Osteoblast (primary cell): ENCODE measurements around the gene CNTNAP3. TPM values are rescaled to one million over a fixed set of nuclear protein-coding genes. Genes with fewer than 3 reads are reported as not detected.
"Not testable (repeated sequence)": the region's sequence is repeated elsewhere in the genome, so short reads cannot be mapped to it uniquely, and the experiment has no call there.

Experiments used
- DNase-seq: peaks from one replicate; pipeline ENCODE4 v3.0.0; 2011; ENCODE audit warnings: low spot score, mixed read lengths; ENCODE audit not compliant: insufficient read length; ENCODE audit errors: missing footprints
- H2AFZ ChIP-seq: 2 replicates; pipeline ENCODE4 v1.6.0; 2011; ENCODE audit warnings: mild to moderate bottlenecking, low read length
- H3K27ac ChIP-seq: 2 replicates; pipeline ENCODE4 v1.5.1; 2011; ENCODE audit warnings: mild to moderate bottlenecking, low read depth, low read length, moderate library complexity
- H3K27me3 ChIP-seq: 2 replicates; pipeline ENCODE4 v1.6.0; 2012; ENCODE audit warnings: mild to moderate bottlenecking, control low read depth, inconsistent platforms, low read length, moderate library complexity; ENCODE audit not compliant: insufficient read depth
- H3K36me3 ChIP-seq: 2 replicates; pipeline ENCODE4 v1.5.1; 2011; ENCODE audit warnings: mild to moderate bottlenecking, low read length, control low read depth, moderate library complexity; ENCODE audit not compliant: insufficient read depth
- H3K4me1 ChIP-seq: 2 replicates; pipeline ENCODE4 v1.5.1; 2011; ENCODE audit warnings: mild to moderate bottlenecking, low read length, control low read depth, moderate library complexity; ENCODE audit not compliant: insufficient read depth
- H3K4me2 ChIP-seq: 2 replicates; pipeline ENCODE4 v1.6.0; 2011; ENCODE audit warnings: mild to moderate bottlenecking, low read length; ENCODE audit not compliant: insufficient read depth
- H3K4me3 ChIP-seq: fragments of 200-600 bp; sonication (generic); 3 replicates; pipeline ENCODE4 v1.5.1; 2012; ENCODE audit warnings: mild to moderate bottlenecking, low read length, inconsistent platforms; ENCODE audit not compliant: insufficient read depth
- H3K79me2 ChIP-seq: 2 replicates; pipeline ENCODE4 v1.6.0; 2012; ENCODE audit warnings: mild to moderate bottlenecking, low read length, control low read depth, inconsistent platforms; ENCODE audit not compliant: insufficient read depth
- H3K9me3 ChIP-seq: 2 replicates; pipeline ENCODE4 v1.5.1; 2011; ENCODE audit warnings: low read depth, low read length, control low read depth
- H4K20me1 ChIP-seq: 2 replicates; pipeline ENCODE4 v1.6.0; 2012; ENCODE audit warnings: mild to moderate bottlenecking, low read length, control low read depth; ENCODE audit not compliant: insufficient read depth
- small RNA-seq: library from RNA; depleted of rRNA; stranded (forward); fragments of <200 nt; gene quantifications from one replicate; pipeline ENCODE3, GENCODE V24; 2012
- total RNA-seq: library from RNA; depleted of rRNA; stranded (reverse); fragments of >200 nt; gene quantifications from 2 replicates; pipeline ENCODE4 v1.2.3, GENCODE V29; 2012

CNTNAP3 gene
- total RNA-seq, 1 donor, result 1.4 TPM

DNA sequence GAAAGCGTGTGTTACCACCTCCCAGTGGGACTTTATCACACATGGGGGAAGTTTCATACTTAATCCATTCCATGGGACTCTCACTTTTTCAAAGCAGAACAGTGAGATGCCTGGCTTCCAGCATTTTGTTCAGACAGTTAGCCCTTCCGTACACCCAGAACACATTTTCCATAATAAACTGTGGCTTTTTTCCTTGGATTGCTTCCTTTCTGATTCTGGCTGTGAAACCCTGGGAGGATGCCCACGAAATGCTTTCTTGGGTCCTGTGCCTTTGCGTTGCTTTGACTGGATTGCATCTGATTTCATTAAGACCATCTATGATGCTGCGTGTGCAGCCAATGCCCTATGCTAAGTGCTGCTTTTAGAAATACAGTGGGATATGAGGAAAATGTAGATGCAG lies 259.1 kb downstream of the CNTNAP3 start:
- not testable (repeated sequence) for DNase-seq

DNA sequence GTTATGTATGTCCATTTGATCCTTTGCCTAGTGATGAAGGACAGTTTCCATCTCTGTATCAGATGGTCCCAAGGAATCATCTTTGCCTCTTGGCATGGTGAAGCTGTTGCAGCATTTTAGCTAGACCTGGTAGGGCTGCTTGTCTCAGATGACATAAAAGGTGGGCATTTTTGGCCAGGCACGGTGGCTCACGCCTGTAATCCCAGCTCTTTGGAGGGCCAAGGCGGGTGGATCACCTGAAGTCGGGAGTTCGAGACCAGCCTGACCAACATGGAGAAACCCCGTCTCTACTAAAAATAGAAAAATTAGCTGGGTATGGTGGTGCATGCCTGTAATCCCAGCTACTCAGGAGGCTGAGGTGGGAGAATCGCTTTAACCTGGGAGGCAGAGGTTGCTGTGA lies 259.8 kb downstream of the CNTNAP3 start:
- not testable (repeated sequence) for H3K9me3 ChIP-seq, H3K4me1 ChIP-seq, H3K27ac ChIP-seq, H3K36me3 ChIP-seq, H4K20me1 ChIP-seq, H3K4me2 ChIP-seq, H3K79me2 ChIP-seq, H2AFZ ChIP-seq, H3K27me3 ChIP-seq, H3K4me3 ChIP-seq, DNase-seq

More for the DNA sequence above, 259.1 kb downstream of the CNTNAP3 start:
- H3K27ac ChIP-seq, H3K4me1 ChIP-seq, H3K79me2 ChIP-seq, H3K27me3 ChIP-seq, H3K9me3 ChIP-seq, H3K36me3 ChIP-seq, H3K4me2 ChIP-seq, H2AFZ ChIP-seq, H4K20me1 ChIP-seq, H3K4me3 ChIP-seq: not testable (repeated sequence)

DNA sequence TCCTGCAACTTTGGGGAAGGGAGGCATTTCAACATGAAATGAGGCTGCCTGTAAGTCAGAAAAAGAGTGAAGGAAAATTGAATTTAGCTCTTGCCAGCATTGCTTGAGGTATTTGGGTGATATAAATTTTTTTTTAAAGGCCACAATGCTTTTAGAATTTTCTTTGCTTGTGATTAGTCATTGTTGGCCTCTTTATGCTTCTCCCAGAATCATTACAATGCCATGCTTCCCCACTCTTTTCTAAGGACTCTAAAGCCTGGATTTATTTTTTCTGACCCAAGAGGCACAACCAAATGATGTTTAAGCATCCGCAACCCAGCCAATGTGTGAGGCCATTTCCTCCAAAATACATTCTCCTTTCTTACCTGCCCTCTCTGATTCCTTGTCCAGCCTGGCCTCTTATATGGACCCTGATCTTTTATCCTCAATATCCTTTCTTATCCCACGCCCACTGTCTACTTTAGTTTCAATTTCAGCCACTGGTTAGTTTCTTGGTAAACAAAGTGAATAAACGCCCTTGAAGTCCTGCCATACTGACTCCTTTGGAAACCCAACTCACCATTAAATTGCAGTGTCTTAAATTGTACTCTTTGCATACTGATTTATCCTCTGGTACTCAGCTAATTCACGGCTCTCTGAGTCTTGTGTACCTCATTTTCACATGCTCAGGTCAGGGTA lies 261.9 kb downstream of the CNTNAP3 start:
- not testable (repeated sequence) for H3K4me3 ChIP-seq, H3K9me3 ChIP-seq, H3K4me2 ChIP-seq, H3K79me2 ChIP-seq, H3K36me3 ChIP-seq, H3K27ac ChIP-seq, H4K20me1 ChIP-seq, H3K4me1 ChIP-seq, H3K27me3 ChIP-seq
- peak overlapping the region; percentile 46 for H2AFZ ChIP-seq
- peak; percentile 75 for DNase-seq

Small RNAs within 50 kb of the gene (small RNA-seq; reads per million reads assigned to genes)
- not detected for gene RN7SL640P

Other genes starting within 250 kb of the CNTNAP3 start
- not detected in 2 replicates for gene SPATA31A1, start 67.5 kb upstream of the CNTNAP3 start, total RNA-seq